Peyer's patch (tissue), 4 donors: ENCODE data around the gene ADGRD1. TPM values are rescaled to one million over a fixed set of nuclear protein-coding genes. Genes with fewer than 3 reads are reported as not detected.
"Not testable (repeated sequence)": the region's sequence is repeated elsewhere in the genome, so short reads cannot be mapped to it uniquely, and the experiment has no call there.

Experiments
- DNase-seq, 3 donors: peaks; one replicate each; pipeline ENCODE4 v3.0.0-alpha.2; 2017 to 2019
- H3K27ac ChIP-seq, 4 donors: fragments of 200-600 bp; sonication (generic); one replicate each; pipeline ENCODE4 v1.5.1; 2016 to 2019
- H3K27me3 ChIP-seq, 2 donors: fragments of 200-600 bp; sonication (generic); one replicate each; pipeline ENCODE4 v1.5.1; 2019
- H3K36me3 ChIP-seq, 3 donors: fragments of 200-600 bp; sonication (generic); one replicate each; pipeline ENCODE4 v1.5.1; 2016 to 2019
- H3K4me1 ChIP-seq, 4 donors: fragments of 200-600 bp; sonication (generic); one replicate each; pipeline ENCODE4 v1.5.1; 2016 to 2019
- H3K4me3 ChIP-seq, 4 donors: fragments of 200-600 bp; sonication (generic); 1 replicate in 3 of 4; 2 replicates in 1 of 4; pipeline ENCODE4 v1.5.1; 2016 to 2019; ENCODE audit warnings: mild to moderate bottlenecking in 1 of 4
- H3K9me3 ChIP-seq, 4 donors: fragments of 200-600 bp; sonication (generic); one replicate each; pipeline ENCODE4 v1.5.1; 2016 to 2019; ENCODE audit warnings: mild to moderate bottlenecking in 1 of 4
- CTCF ChIP-seq, 6 experiments: fragments of 450-650 bp in 4 of 6; fragments of 200-600 bp in 2 of 6; sonication (generic) in 1 of 6; IDR thresholded peaks; one replicate each; pipeline ENCODE4 v1.5.1; 2017 to 2019; ENCODE audit warnings: antibody characterized with exemption in 6 of 6, mild to moderate bottlenecking in 3 of 6, moderate library complexity in 1 of 6
- POLR2A ChIP-seq, 2 donors: fragments of 450-650 bp; IDR thresholded peaks; one replicate each; pipeline ENCODE4 v1.5.1; 2017; ENCODE audit warnings: antibody characterized with exemption in 2 of 2, mild to moderate bottlenecking in 2 of 2, moderate library complexity in 2 of 2
- total RNA-seq, 4 donors: library from RNA; depleted of rRNA; stranded (reverse); fragments of >200 nt; gene quantifications; one replicate each; pipeline ENCODE4 v1.1.0, GENCODE V29; 2016

Gene ADGRD1
- total RNA-seq, 4 donors from 2014 or later: 7.0 to 42.9 (median 27.9) TPM

DNA sequence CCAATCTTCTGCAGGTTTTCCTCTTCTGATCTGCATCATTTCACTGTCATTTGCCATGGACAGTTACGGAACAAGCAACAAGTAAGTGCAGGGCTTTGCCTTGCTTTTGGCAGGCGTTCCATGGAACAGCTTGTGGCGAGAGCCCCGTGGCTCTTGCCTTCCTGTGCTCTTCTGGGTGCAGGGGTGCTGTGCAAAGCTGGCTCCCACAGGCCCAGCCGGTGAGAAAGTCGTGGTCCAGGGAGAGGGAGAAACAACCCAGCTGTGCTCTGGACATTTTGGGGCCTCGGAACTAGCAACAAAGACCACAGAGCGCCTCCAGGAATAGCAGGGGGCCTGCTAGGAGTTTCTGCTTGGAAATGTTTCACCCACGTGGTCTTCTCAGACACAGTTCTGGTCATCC lies 164.7 kb downstream of the ADGRD1 start:
- H3K4me3 ChIP-seq: no peak overlapping the region
- H3K36me3 ChIP-seq: no peaks in the 10 kb centered on the region
- H3K27me3 ChIP-seq: no peaks in the 10 kb centered on the region
- peak in 1 of 3 donors; percentile 15 for DNase-seq
- TF ChIP-seq POLR2A (IDR thresholded peaks at IDR 0.05) (no peak), CTCF (IDR thresholded peaks at IDR 0.05) (no peak)
- H3K9me3 ChIP-seq: no peaks in the 10 kb centered on the region
- no peaks in the 10 kb centered on the region for H3K4me1 ChIP-seq
- no peak overlapping the region for H3K27ac ChIP-seq

DNA sequence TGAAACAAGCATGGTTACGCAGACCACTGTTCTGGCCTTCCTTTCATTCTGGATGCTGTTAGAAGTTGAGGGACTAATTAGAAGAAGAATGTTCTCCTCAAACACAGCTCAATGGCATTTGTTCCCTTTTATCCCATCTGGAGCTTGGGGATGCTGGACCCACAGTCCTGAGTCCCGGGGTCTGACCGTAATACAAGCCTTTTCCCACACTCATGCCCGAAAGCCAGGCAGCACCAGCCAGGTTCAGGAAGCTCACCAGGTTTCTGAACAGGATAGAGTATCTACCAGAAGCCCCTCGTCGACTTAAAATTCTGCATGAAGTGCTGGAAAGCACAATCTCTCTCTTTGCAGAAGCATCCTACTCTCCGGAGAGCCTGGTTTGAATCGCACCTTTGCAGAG lies 165.6 kb downstream of the ADGRD1 start:
- DNase-seq: peak in 1 of 3 donors; percentile 5
- not testable (repeated sequence) for H3K27ac ChIP-seq, H3K4me1 ChIP-seq, H3K27me3 ChIP-seq, H3K4me3 ChIP-seq, H3K36me3 ChIP-seq, H3K9me3 ChIP-seq

DNA sequence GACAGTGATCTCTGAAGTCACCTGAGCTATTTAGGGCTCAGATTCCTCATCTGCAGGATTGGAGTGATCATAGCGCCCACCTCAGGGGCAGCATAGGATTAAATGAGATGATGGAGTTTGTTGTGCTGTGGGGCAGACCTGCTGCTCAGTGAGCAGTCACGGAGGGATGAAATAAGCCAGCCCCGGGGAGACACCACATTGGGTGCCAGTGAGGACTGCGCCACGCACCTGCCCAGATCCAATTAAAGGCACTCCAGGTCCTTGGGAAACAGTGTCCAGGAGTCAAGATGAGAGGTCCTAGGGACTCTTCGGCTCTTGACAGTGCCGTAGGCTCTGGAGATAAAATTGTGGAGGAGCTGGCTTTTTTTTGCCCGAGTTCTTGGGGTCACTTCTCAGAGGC lies 166.2 kb downstream of the ADGRD1 start:
- peak in 1 of 3 donors; percentile 28 for DNase-seq
- H3K4me3 ChIP-seq: no peak overlapping the region
- no peaks in the 10 kb centered on the region for H3K27me3 ChIP-seq
- no peaks in the 10 kb centered on the region for H3K9me3 ChIP-seq
- TF ChIP-seq CTCF (IDR thresholded peaks at IDR 0.05) (no peak), POLR2A (IDR thresholded peaks at IDR 0.05) (no peak)
- H3K36me3 ChIP-seq: no peaks in the 10 kb centered on the region
- no peak overlapping the region for H3K27ac ChIP-seq
- H3K4me1 ChIP-seq: no peaks in the 10 kb centered on the region

GRCh38 chr12:131120831-131121271 lies 167.1 kb downstream of the ADGRD1 start:
- Histone ChIP-seq H3K4me1 (no peaks in the 10 kb centered on the region), H3K4me3 (no peak overlapping the region), H3K9me3 (no peaks in the 10 kb centered on the region), H3K36me3 (no peaks in the 10 kb centered on the region), H3K27ac (no peak overlapping the region), H3K27me3 (no peaks in the 10 kb centered on the region)
- TF ChIP-seq CTCF (IDR thresholded peaks at IDR 0.05): no peak
- TF ChIP-seq POLR2A (IDR thresholded peaks at IDR 0.05): no peak
- DNase-seq: peak in 2 of 3 donors; percentile 35 to 37

- TF ChIP-seq POLR2A (IDR thresholded peaks at IDR 0.05): no peak
- peak in 1 of 3 donors; percentile 41 for DNase-seq
- no peaks in the 10 kb centered on the region for H3K9me3 ChIP-seq
- H3K4me1 ChIP-seq: no peaks in the 10 kb centered on the region
- no peaks in the 10 kb centered on the region for H3K36me3 ChIP-seq
- no peak overlapping the region for H3K4me3 ChIP-seq
- H3K27me3 ChIP-seq: no peaks in the 10 kb centered on the region
- no peak overlapping the region for H3K27ac ChIP-seq
Measured at GRCh38 chr12:131121705-131122405, 168.1 kb downstream of the ADGRD1 start.

DNA sequence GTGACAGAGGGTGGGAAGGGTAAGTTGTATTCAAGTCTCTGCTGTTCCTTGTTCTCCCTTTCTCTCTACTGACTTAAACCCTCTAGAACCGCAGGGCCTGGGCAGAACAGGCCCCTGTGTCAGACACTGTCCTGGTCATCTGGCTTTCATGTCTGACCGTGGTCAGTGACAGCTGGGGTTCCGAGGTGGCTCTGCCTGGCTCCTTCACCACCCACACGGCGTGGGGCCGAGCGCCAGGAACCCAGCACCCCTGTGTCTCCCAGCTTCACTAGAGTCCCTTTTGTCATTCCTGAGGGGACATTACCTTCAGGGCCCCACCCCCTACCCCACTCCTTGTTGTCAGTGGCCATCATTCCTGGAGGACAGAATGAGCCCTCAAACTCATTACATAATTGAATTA lies 168.9 kb downstream of the ADGRD1 start:
- H3K27me3 ChIP-seq: no peaks in the 10 kb centered on the region
- peak in 1 of 3 donors; percentile 19 for DNase-seq
- no peak for TF ChIP-seq CTCF (IDR thresholded peaks at IDR 0.05)
- TF ChIP-seq POLR2A (IDR thresholded peaks at IDR 0.05): no peak
- H3K27ac ChIP-seq: no peak overlapping the region
- no peak overlapping the region for H3K4me3 ChIP-seq
- no peaks in the 10 kb centered on the region for H3K4me1 ChIP-seq
- no peaks in the 10 kb centered on the region for H3K9me3 ChIP-seq
- H3K36me3 ChIP-seq: no peaks in the 10 kb centered on the region

DNA sequence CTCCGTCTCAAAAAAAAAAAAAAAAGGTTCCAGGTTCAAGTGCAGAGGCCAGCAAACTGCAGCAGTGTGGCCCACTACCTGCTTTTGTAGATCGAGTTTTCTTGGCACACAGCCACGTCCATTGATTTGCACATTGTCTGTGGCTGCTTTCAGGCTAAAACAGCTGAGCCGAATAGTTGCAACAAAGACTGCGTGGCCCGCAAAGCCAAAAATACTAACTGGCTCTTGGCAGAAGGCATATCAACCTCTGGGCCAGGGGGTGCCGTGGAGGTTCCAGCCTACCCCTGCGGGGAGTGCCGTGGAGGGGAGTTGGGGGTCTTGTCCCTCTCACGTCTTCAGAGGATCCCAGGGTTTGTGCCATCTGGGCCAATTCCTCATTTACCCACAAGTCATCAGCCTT lies 170.1 kb downstream of the ADGRD1 start:
- Histone ChIP-seq H3K4me3 (no peak overlapping the region), H3K4me1 (no peaks in the 10 kb centered on the region), H3K9me3 (no peaks in the 10 kb centered on the region), H3K27ac (no peak overlapping the region), H3K36me3 (no peaks in the 10 kb centered on the region), H3K27me3 (no peaks in the 10 kb centered on the region)
- DNase-seq: peak in 1 of 3 donors; percentile 18
- TF ChIP-seq POLR2A (IDR thresholded peaks at IDR 0.05) (no peak), CTCF (IDR thresholded peaks at IDR 0.05) (no peak)
